Hippocampal formation (tissue), 2 donors: ENCODE measurements around the gene CMBL.
A peak's percentile ranks its signal among the peaks of the same experiment; 100 is the strongest.
"Not testable (repeated sequence)": the region's sequence is repeated elsewhere in the genome, so short reads cannot be mapped to it uniquely, and the experiment has no call there.

ENCODE experiments used
- DNase-seq, 2 donors: peaks; one replicate each; lab custom pipeline; 2025; lab: John Stamatoyannopoulos, UW

CMBL gene

GRCh38 chr5:10333154-10334006 is 25.7 kb upstream of the CMBL start:
- DNase-seq = no peak

GRCh38 chr5:10332301-10332700 is 24.6 kb upstream of the CMBL start:
- no peak for DNase-seq

GRCh38 chr5:10331341-10331796 is 23.7 kb upstream of the CMBL start:
- DNase-seq = peak in 1 of 2 donors; percentile 19

GRCh38 chr5:10330511-10331230 is 23.0 kb upstream of the CMBL start:
- DNase-seq = no peak

GRCh38 chr5:10329820-10330481 is 22.2 kb upstream of the CMBL start:
- DNase-seq = peak; percentile 15 to 31

- no peak for DNase-seq
These were observed 21.7 kb upstream of the CMBL start for GRCh38 chr5:10329446-10329819.

GRCh38 chr5:10328323-10328722 is 20.6 kb upstream of the CMBL start:
- DNase-seq = no peak

GRCh38 chr5:10324518-10325370 is 17.0 kb upstream of the CMBL start:
- DNase-seq = no peak

GRCh38 chr5:10323588-10324488 is 16.1 kb upstream of the CMBL start:
- DNase-seq = no peak

- DNase-seq = no peak
These were observed 14.2 kb upstream of the CMBL start for GRCh38 chr5:10321882-10322281.

GRCh38 chr5:10320793-10321192 is 13.1 kb upstream of the CMBL start:
- DNase-seq = no peak

GRCh38 chr5:10319202-10319851 is 11.6 kb upstream of the CMBL start:
- DNase-seq = no peak

GRCh38 chr5:10317825-10318682 is 10.4 kb upstream of the CMBL start:
- DNase-seq = no peak

- DNase-seq = no peak
These were observed 8.3 kb upstream of the CMBL start for GRCh38 chr5:10315824-10316509.

- no peak for DNase-seq
These were observed 7.5 kb upstream of the CMBL start for GRCh38 chr5:10315201-10315600.

GRCh38 chr5:10311595-10312425 is 4.1 kb upstream of the CMBL start:
- DNase-seq = no peak

GRCh38 chr5:10310835-10311570 is 3.3 kb upstream of the CMBL start:
- not testable (repeated sequence) for DNase-seq
